HepG2 (cell line): ENCODE data around the gene SYNGR2. TPM values are rescaled to one million over a fixed set of nuclear protein-coding genes. Genes with fewer than 3 reads are reported as not detected.

Source experiments
- ARHGAP35 ChIP-seq: sonication (generic); formaldehyde crosslinking; IDR thresholded peaks from 2 replicates; pipeline ENCODE4 v1.9.0; 2022; ENCODE audit warnings: mild to moderate bottlenecking, inconsistent platforms, moderate library complexity, missing genetic modification reagents, borderline replicate concordance
- CBFB ChIP-seq: sonication (generic); formaldehyde crosslinking; IDR thresholded peaks from 2 replicates; pipeline ENCODE4 v1.4.0; 2020; ENCODE audit warnings: missing genetic modification reagents
- CENPX ChIP-seq: sonication (generic); formaldehyde crosslinking; IDR thresholded peaks from 2 replicates; pipeline ENCODE4 v1.9.0; 2021; ENCODE audit warnings: mild to moderate bottlenecking, missing genetic modification reagents, moderate library complexity
- GATAD2A ChIP-seq: IDR thresholded peaks from 2 replicates; pipeline ENCODE4 v1.6.1; 2016
- HDAC2 ChIP-seq: sonication (generic); formaldehyde crosslinking; IDR thresholded peaks from 2 replicates; pipeline ENCODE4 v1.4.0; 2020; ENCODE audit warnings: missing genetic modification reagents
- HNF1A ChIP-seq, 2 experiments: sonication (generic) in 1 of 2; formaldehyde crosslinking in 1 of 2; IDR thresholded peaks; 2 replicates each; pipeline versions ENCODE4 v1.4.0 to v1.6.1; 2016 to 2020; ENCODE audit warnings: borderline replicate concordance in 1 of 2, low read depth in 1 of 2, mild to moderate bottlenecking in 1 of 2, missing genetic modification reagents in 1 of 2
- HNF1B ChIP-seq: sonication (generic); formaldehyde crosslinking; IDR thresholded peaks from 2 replicates; pipeline ENCODE4 v1.5.1; 2020; ENCODE audit warnings: mild to moderate bottlenecking, moderate library complexity, missing genetic modification reagents
- POGZ ChIP-seq: sonication (generic); formaldehyde crosslinking; IDR thresholded peaks from 2 replicates; pipeline ENCODE4 v1.4.0; 2020; ENCODE audit warnings: mild to moderate bottlenecking, missing genetic modification reagents
- SALL2 ChIP-seq: sonication (generic); formaldehyde crosslinking; IDR thresholded peaks from 2 replicates; pipeline ENCODE4 v1.8.1; 2023; ENCODE audit warnings: mild to moderate bottlenecking, missing genetic modification reagents, inconsistent platforms
- SETDB1 ChIP-seq: sonication (generic); formaldehyde crosslinking; IDR thresholded peaks from 2 replicates; pipeline ENCODE4 v1.5.1; 2020; ENCODE audit warnings: missing genetic modification reagents, mild to moderate bottlenecking, borderline replicate concordance
- SNRNP70 ChIP-seq: fragments of 200-400 bp; formaldehyde crosslinking; IDR thresholded peaks from 2 replicates; pipeline ENCODE4 v1.6.1; 2017; ENCODE audit warnings: mild to moderate bottlenecking, low read depth, low read length, moderate library complexity
- TFE3 ChIP-seq: IDR thresholded peaks from 2 replicates; pipeline ENCODE4 v1.6.1; 2016
- ZNF180 ChIP-seq: sonication (generic); formaldehyde crosslinking; IDR thresholded peaks from 2 replicates; pipeline ENCODE4 v1.4.0; 2020; ENCODE audit warnings: low read depth, missing genetic modification reagents, borderline replicate concordance
- ZNF343 ChIP-seq: sonication (generic); formaldehyde crosslinking; IDR thresholded peaks from 2 replicates; pipeline ENCODE4 v1.4.0; 2020; ENCODE audit warnings: mild to moderate bottlenecking, missing genetic modification reagents
- ZNF564 ChIP-seq: sonication (generic); formaldehyde crosslinking; IDR thresholded peaks from 2 replicates; pipeline ENCODE4 v1.8.1; 2023; ENCODE audit warnings: mild to moderate bottlenecking, missing genetic modification reagents
- ZNF605 ChIP-seq: sonication (generic); formaldehyde crosslinking; IDR thresholded peaks from 2 replicates; pipeline ENCODE4 v1.8.0; 2022; ENCODE audit warnings: mild to moderate bottlenecking, missing genetic modification reagents
- ZSCAN20 ChIP-seq: sonication (generic); formaldehyde crosslinking; IDR thresholded peaks from 2 replicates; pipeline ENCODE4 v1.4.0; 2020; ENCODE audit warnings: missing genetic modification reagents, mild to moderate bottlenecking, borderline replicate concordance
- ZSCAN29 ChIP-seq: sonication (generic); formaldehyde crosslinking; conservative IDR thresholded peaks from 2 replicates; pipeline ENCODE4 v1.4.0; 2020; ENCODE audit warnings: mild to moderate bottlenecking, missing genetic modification reagents
- polyA plus RNA-seq, 8 experiments: library from polyadenylated mRNA; depleted of rRNA in 3 of 8; stranded (reverse) in 7 of 8; unstranded in 1 of 8; fragments of >200 nt; fragmentation: Illumina TruSeq in 4 of 8; extraction: Trizol in 4 of 8; gene quantifications; 2 replicates each; pipeline versions ENCODE4 v1.2.1 to v1.2.3, GENCODE V29; 2011 to 2016; ENCODE audit warnings: low read depth in 4 of 8, missing spikeins in 1 of 8, mixed read lengths in 1 of 8; ENCODE audit not compliant: insufficient read depth in 1 of 8
- total RNA-seq, 5 experiments: library from RNA; depleted of rRNA; stranded (reverse); fragments of >200 nt; fragmentation: Illumina TruSeq; extraction: Trizol; gene quantifications; 2 replicates each; pipeline ENCODE4 v1.2.3, GENCODE V29; 2016; ENCODE audit warnings: low read depth in 1 of 5
- TF ChIP-seq, protein P1 (sequence below): sonication (generic); formaldehyde crosslinking; IDR thresholded peaks from 2 replicates; pipeline ENCODE4 v1.8.0; 2022; ENCODE audit warnings: missing genetic modification reagents, mild to moderate bottlenecking, moderate library complexity, borderline replicate concordance

The SYNGR2 gene
- total and polyA plus RNA-seq, 2 of the 13 experiments (the other 11 are each of a cell fraction or from before 2014, with no cell fraction given) = 46.7 to 170 TPM

DNA sequence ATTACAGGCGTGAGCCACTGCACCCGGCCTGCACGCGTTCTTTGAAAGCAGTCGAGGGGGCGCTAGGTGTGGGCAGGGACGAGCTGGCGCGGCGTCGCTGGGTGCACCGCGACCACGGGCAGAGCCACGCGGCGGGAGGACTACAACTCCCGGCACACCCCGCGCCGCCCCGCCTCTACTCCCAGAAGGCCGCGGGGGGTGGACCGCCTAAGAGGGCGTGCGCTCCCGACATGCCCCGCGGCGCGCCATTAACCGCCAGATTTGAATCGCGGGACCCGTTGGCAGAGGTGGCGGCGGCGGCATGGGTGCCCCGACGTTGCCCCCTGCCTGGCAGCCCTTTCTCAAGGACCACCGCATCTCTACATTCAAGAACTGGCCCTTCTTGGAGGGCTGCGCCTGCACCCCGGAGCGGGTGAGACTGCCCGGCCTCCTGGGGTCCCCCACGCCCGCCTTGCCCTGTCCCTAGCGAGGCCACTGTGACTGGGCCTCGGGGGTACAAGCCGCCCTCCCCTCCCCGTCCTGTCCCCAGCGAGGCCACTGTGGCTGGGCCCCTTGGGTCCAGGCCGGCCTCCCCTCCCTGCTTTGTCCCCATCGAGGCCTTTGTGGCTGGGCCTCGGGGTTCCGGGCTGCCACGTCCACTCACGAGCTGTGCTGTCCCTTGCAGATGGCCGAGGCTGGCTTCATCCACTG, 45.8 kb downstream of the SYNGR2 start, which contains the start of gene BIRC5 (continued):
- TF ChIP-seq ZSCAN29 (CRISPR knock-in tag) (peak; percentile 88; the same call in 1 of the 2 replicates), SNRNP70 (no peak), HDAC2 (CRISPR knock-in tag) (peak; percentile 88), CENPX (CRISPR knock-in tag) (no peak), POGZ (CRISPR knock-in tag) (peak; percentile 97), ARHGAP35 (CRISPR knock-in tag) (0 out of 2 replicates have a peak, but pooled peaks have one; percentile 65), SALL2 (peak; percentile 94; the same call in 1 of the 2 replicates), TFE3 (peak; percentile 75), ZNF343 (peak; percentile 95), ZSCAN20 (CRISPR knock-in tag) (peak; percentile 84; the same call in 1 of the 2 replicates), ZNF605 (CRISPR knock-in tag) (peak; percentile 73; the same call in 1 of the 2 replicates), HNF1B (peak; percentile 83), CBFB (CRISPR knock-in tag) (peak; percentile 71; the same call in 1 of the 2 replicates), SETDB1 (CRISPR knock-in tag) (no peak), GATAD2A (CRISPR knock-in tag) (peak; percentile 44; the same call in 1 of the 2 replicates), ZNF564 (CRISPR knock-in tag) (peak; percentile 94), HNF1A (IDR thresholded peaks at IDR 0.05; ENCODE audit: low read depth) (no peak), HNF1A (CRISPR knock-in tag; IDR thresholded peaks at IDR 0.05; ENCODE audit: borderline replicate concordance) (peak; percentile 86), ZNF180 (CRISPR knock-in tag) (peak; percentile 80; the same call in 1 of the 2 replicates)
- TF ChIP-seq, protein P1, sequence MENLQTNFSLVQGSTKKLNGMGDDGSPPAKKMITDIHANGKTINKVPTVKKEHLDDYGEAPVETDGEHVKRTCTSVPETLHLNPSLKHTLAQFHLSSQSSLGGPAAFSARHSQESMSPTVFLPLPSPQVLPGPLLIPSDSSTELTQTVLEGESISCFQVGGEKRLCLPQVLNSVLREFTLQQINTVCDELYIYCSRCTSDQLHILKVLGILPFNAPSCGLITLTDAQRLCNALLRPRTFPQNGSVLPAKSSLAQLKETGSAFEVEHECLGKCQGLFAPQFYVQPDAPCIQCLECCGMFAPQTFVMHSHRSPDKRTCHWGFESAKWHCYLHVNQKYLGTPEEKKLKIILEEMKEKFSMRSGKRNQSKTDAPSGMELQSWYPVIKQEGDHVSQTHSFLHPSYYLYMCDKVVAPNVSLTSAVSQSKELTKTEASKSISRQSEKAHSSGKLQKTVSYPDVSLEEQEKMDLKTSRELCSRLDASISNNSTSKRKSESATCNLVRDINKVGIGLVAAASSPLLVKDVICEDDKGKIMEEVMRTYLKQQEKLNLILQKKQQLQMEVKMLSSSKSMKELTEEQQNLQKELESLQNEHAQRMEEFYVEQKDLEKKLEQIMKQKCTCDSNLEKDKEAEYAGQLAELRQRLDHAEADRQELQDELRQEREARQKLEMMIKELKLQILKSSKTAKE (CRISPR knock-in tag) = no peak; the same call in 1 of the 2 replicates
